ENCODE data around the gene SLC25A26.

- TF ChIP-seq CTCF (IDR thresholded peaks at IDR 0.05): no peak
- no peak for TF ChIP-seq EP300 (IDR thresholded peaks at IDR 0.05)
- no peak for TF ChIP-seq POLR2A (IDR thresholded peaks at IDR 0.05)
Observed at GRCh38 chr3:66410976-66411375, 190.2 kb downstream of the SLC25A26 start.

All from tibial nerve (tissue), 4 donors.